ENCODE measurements around the gene NR4A3. TPM values are rescaled to one million over a fixed set of nuclear protein-coding genes. Genes with fewer than 3 reads are reported as not detected.

NR4A3 gene
- total and polyA plus RNA-seq, 2 donors (not counting 1 experiment from before 2014, with no cell fraction given), result 8.2 to 9.1 TPM

- peak overlapping the region; percentile 87 for H3K4me2 ChIP-seq (ENCODE audit: extremely low read depth, insufficient read depth, low read length)
- peaks cover 13% of the 10 kb centered on the region for H3K79me2 ChIP-seq (ENCODE audit: control insufficient read depth, insufficient read depth, low read length)
- TF ChIP-seq EZH2 (IDR thresholded peaks at IDR 0.05; ENCODE audit: low read length, missing control alignments), result no peak
- no peaks in the 10 kb centered on the region for H3K36me3 ChIP-seq (ENCODE audit: control insufficient read depth, insufficient read depth, low read length)
- peak; percentile 88 to 93 for DNase-seq (ENCODE audit: low read depth in 2 of 2)
- H4K20me1 ChIP-seq (ENCODE audit: control insufficient read depth, extremely low read depth, insufficient read depth, low read length), result no peaks in the 10 kb centered on the region
- H3K27ac ChIP-seq (ENCODE audit: insufficient read depth, low read length), result peak overlapping the region; percentile 96
- peak overlapping the region; percentile 66 to 94 (median 70) for H3K4me3 ChIP-seq (replicated peaks in 1 of 4; ENCODE audit: control extremely low read depth in 1 of 4, insufficient read depth in 1 of 4, low read depth in 3 of 4, low read length in 4 of 4)
- H3K9me3 ChIP-seq (ENCODE audit: control insufficient read depth, insufficient read depth, low read depth, low read length), result no peaks in the 10 kb centered on the region
- peaks cover 6% of the 10 kb centered on the region for H3K4me1 ChIP-seq (ENCODE audit: control insufficient read depth, extremely low read depth, insufficient read depth, low read length)
- peak overlapping the region; percentile 98 for H3K9ac ChIP-seq (ENCODE audit: insufficient read depth, low read length)
- no peaks in the 10 kb centered on the region for H3K27me3 ChIP-seq (ENCODE audit: control insufficient read depth, insufficient read depth, low read length)
- no peak overlapping the region for H2AFZ ChIP-seq (ENCODE audit: low read length)
Observed at GRCh38 chr9:99819123-99819855, 2.4 kb upstream of the NR4A3 start.

GRCh38 chr9:99819856-99820684, 1.6 kb upstream of the NR4A3 start:
- peak; percentile 91 to 97 for DNase-seq (ENCODE audit: low read depth in 2 of 2)
- Histone ChIP-seq H3K79me2 (ENCODE audit: control insufficient read depth, insufficient read depth, low read length) (peaks cover 17% of the 10 kb centered on the region), H3K4me1 (ENCODE audit: control insufficient read depth, extremely low read depth, insufficient read depth, low read length) (peaks cover 3% of the 10 kb centered on the region), H3K4me3 (replicated peaks in 1 of 4; ENCODE audit: control extremely low read depth in 1 of 4, insufficient read depth in 1 of 4, low read depth in 3 of 4, low read length in 4 of 4) (peak overlapping the region; percentile 75 to 98 (median 88)), H3K9ac (ENCODE audit: insufficient read depth, low read length) (peak overlapping the region; percentile 100), H3K27me3 (ENCODE audit: control insufficient read depth, insufficient read depth, low read length) (no peaks in the 10 kb centered on the region), H3K27ac (ENCODE audit: insufficient read depth, low read length) (peak overlapping the region; percentile 97), H3K4me2 (ENCODE audit: extremely low read depth, insufficient read depth, low read length) (peak overlapping the region; percentile 99), H4K20me1 (ENCODE audit: control insufficient read depth, extremely low read depth, insufficient read depth, low read length) (no peaks in the 10 kb centered on the region), H3K9me3 (ENCODE audit: control insufficient read depth, insufficient read depth, low read depth, low read length) (no peaks in the 10 kb centered on the region), H3K36me3 (ENCODE audit: control insufficient read depth, insufficient read depth, low read length) (no peaks in the 10 kb centered on the region), H2AFZ (ENCODE audit: low read length) (no peak overlapping the region)
- TF ChIP-seq EZH2 (IDR thresholded peaks at IDR 0.05; ENCODE audit: low read length, missing control alignments) (no peak), CTCF (conservative IDR thresholded peaks at IDR 0.05 in 1 of 2, IDR thresholded peaks at IDR 0.05 in 1 of 2; ENCODE audit: low read depth in 1 of 2, low read length in 2 of 2) (peak; percentile 6 to 21)

- no peaks in the 10 kb centered on the region for H3K9me3 ChIP-seq (ENCODE audit: control insufficient read depth, insufficient read depth, low read depth, low read length)
- no peaks in the 10 kb centered on the region for H3K27me3 ChIP-seq (ENCODE audit: control insufficient read depth, insufficient read depth, low read length)
- DNase-seq (ENCODE audit: low read depth in 2 of 2), result peak; percentile 75 to 95
- no peaks in the 10 kb centered on the region for H3K4me1 ChIP-seq (ENCODE audit: control insufficient read depth, extremely low read depth, insufficient read depth, low read length)
- peak overlapping the region; percentile 97 for H3K27ac ChIP-seq (ENCODE audit: insufficient read depth, low read length)
- TF ChIP-seq EZH2 (IDR thresholded peaks at IDR 0.05; ENCODE audit: low read length, missing control alignments) (no peak), CTCF (conservative IDR thresholded peaks at IDR 0.05 in 1 of 2, IDR thresholded peaks at IDR 0.05 in 1 of 2; ENCODE audit: low read depth in 1 of 2, low read length in 2 of 2) (no peak)
- H4K20me1 ChIP-seq (ENCODE audit: control insufficient read depth, extremely low read depth, insufficient read depth, low read length), result no peaks in the 10 kb centered on the region
- peaks cover 17% of the 10 kb centered on the region for H3K79me2 ChIP-seq (ENCODE audit: control insufficient read depth, insufficient read depth, low read length)
- peak overlapping the region; percentile 99 for H3K4me2 ChIP-seq (ENCODE audit: extremely low read depth, insufficient read depth, low read length)
- peak overlapping the region; percentile 100 for H3K9ac ChIP-seq (ENCODE audit: insufficient read depth, low read length)
- no peaks in the 10 kb centered on the region for H3K36me3 ChIP-seq (ENCODE audit: control insufficient read depth, insufficient read depth, low read length)
- H3K4me3 ChIP-seq (replicated peaks in 1 of 4; ENCODE audit: control extremely low read depth in 1 of 4, insufficient read depth in 1 of 4, low read depth in 3 of 4, low read length in 4 of 4), result peak overlapping the region; percentile 75 to 98 (median 88)
- H2AFZ ChIP-seq (ENCODE audit: low read length), result peak overlapping the region; percentile 28
Observed at GRCh38 chr9:99820685-99821395, 845 bp upstream of the NR4A3 start.

Data from fibroblast of lung (primary cell).